K562 (cell line): ENCODE data around the gene PDLIM7. TPM values are rescaled to one million over a fixed set of nuclear protein-coding genes. Genes with fewer than 3 reads are reported as not detected.
A peak's percentile ranks its signal among the peaks of the same experiment; 100 is the strongest.

Experiments used
- CREB1 ChIP-seq, 2 experiments: sonication (generic) in 1 of 2; formaldehyde crosslinking in 1 of 2; IDR thresholded peaks; 2 replicates each; pipeline versions ENCODE4 v1.6.1 to v1.8.0; 2012 to 2022; ENCODE audit warnings: inconsistent platforms in 1 of 2, mild to moderate bottlenecking in 1 of 2, missing genetic modification reagents in 1 of 2, moderate library complexity in 1 of 2
- CREM ChIP-seq: IDR thresholded peaks from 2 replicates; pipeline ENCODE4 v1.6.1; 2014; ENCODE audit warnings: antibody characterized with exemption, low read depth
- CXXC5 ChIP-seq: fragments of 250-450 bp; sonication (Bioruptor Pico); IDR thresholded peaks from 2 replicates; pipeline ENCODE4 v1.8.0; 2022; ENCODE audit warnings: inconsistent platforms, mild to moderate bottlenecking, moderate library complexity
- EGR1 ChIP-seq: fragments of 450-650 bp; conservative IDR thresholded peaks from 2 replicates; pipeline ENCODE4 v1.6.1; 2017; ENCODE audit warnings: mild to moderate bottlenecking
- ELF4 ChIP-seq: fragments of 450-650 bp; formaldehyde crosslinking; IDR thresholded peaks from 2 replicates; pipeline ENCODE4 v1.4.0; 2022; ENCODE audit warnings: missing genetic modification characterization
- ETV5 ChIP-seq: sonication (generic); formaldehyde crosslinking; IDR thresholded peaks from 2 replicates; pipeline ENCODE4 v1.4.0; 2020; ENCODE audit warnings: low read depth, mild to moderate bottlenecking, missing genetic modification reagents
- HCFC1 ChIP-seq: IDR thresholded peaks from 2 replicates; pipeline ENCODE4 v1.6.1; 2012; ENCODE audit warnings: low read depth, low read length, improper control_type of control experiment
- IRF2 ChIP-seq: sonication (generic); formaldehyde crosslinking; IDR thresholded peaks from 2 replicates; pipeline ENCODE4 v1.8.1; 2022; ENCODE audit warnings: mild to moderate bottlenecking, missing genetic modification reagents
- KAT2B ChIP-seq: IDR thresholded peaks from one replicate; pipeline ENCODE4 v1.6.1; 2012; ENCODE audit warnings: low read depth, mild to moderate bottlenecking, control low read depth, inconsistent platforms, low read length, moderate library complexity
- PHF8 ChIP-seq: fragments of 200-600 bp; sonication (generic); IDR thresholded peaks from 2 replicates; pipeline ENCODE4 v1.6.1; 2012; ENCODE audit warnings: mixed run types, mild to moderate bottlenecking, inconsistent platforms, low read length, moderate library complexity, borderline replicate concordance
- RAD51 ChIP-seq: fragments of 450-650 bp; IDR thresholded peaks from 2 replicates; pipeline ENCODE4 v1.7.1; 2016; ENCODE audit warnings: low read depth, mild to moderate bottlenecking, borderline replicate concordance
- RBM14 ChIP-seq: fragments of 200-400 bp; formaldehyde crosslinking; IDR thresholded peaks from 2 replicates; pipeline ENCODE4 v1.6.1; 2018; ENCODE audit warnings: low read depth, mild to moderate bottlenecking, low read length, moderate library complexity, borderline replicate concordance; ENCODE audit not compliant: insufficient read depth
- RHOXF2B ChIP-seq: fragments of 250-450 bp; sonication (Bioruptor Pico); conservative IDR thresholded peaks from 2 replicates; pipeline ENCODE4 v1.5.1; 2021
- SAFB ChIP-seq: fragments of 200-400 bp; formaldehyde crosslinking; IDR thresholded peaks from 2 replicates; pipeline ENCODE4 v1.6.1; 2017; ENCODE audit warnings: low read depth, low read length, borderline replicate concordance
- SIN3A ChIP-seq, 2 experiments: fragments of 150-350 bp in 1 of 2; IDR thresholded peaks; 2 replicates each; pipeline ENCODE4 v1.6.1; 2011 to 2016; ENCODE audit warnings: borderline replicate concordance in 2 of 2, low read depth in 2 of 2, low read length in 2 of 2, mild to moderate bottlenecking in 2 of 2, moderate library complexity in 2 of 2; ENCODE audit not compliant: control insufficient read depth in 1 of 2
- ZNF431 ChIP-seq: sonication (generic); formaldehyde crosslinking; IDR thresholded peaks from 2 replicates; pipeline ENCODE4 v1.8.0; 2022; ENCODE audit warnings: mild to moderate bottlenecking, missing genetic modification reagents
- polyA plus RNA-seq, 8 experiments: library from polyadenylated mRNA; depleted of rRNA in 4 of 8; stranded (reverse) in 5 of 8; unstranded in 3 of 8; fragments of >200 nt; fragmentation: Nextera tagmentation in 2 of 8; fragmentation: Illumina TruSeq in 1 of 8; extraction: Ambion mirVana in 2 of 8; extraction: Trizol in 1 of 8; gene quantifications; 2 replicates each; pipeline versions ENCODE4 v1.2.1 to v1.2.3, GENCODE V29; 2011 to 2014; ENCODE audit warnings: inconsistent platforms in 1 of 8, missing spikeins in 1 of 8
- total RNA-seq, 7 experiments: library from RNA; depleted of rRNA in 6 of 7; stranded (reverse); fragments of >200 nt in 6 of 7; fragmentation: Illumina TruSeq in 2 of 7; extraction: Trizol in 2 of 7; gene quantifications; 2 replicates each; pipeline versions ENCODE4 v1.2.1 to v1.2.3, GENCODE V29; 2011 to 2021; ENCODE audit warnings: low replicate concordance in 1 of 7
- TF ChIP-seq, protein P1 (sequence below): fragments of 250-450 bp; sonication (Bioruptor Pico); IDR thresholded peaks from 2 replicates; pipeline ENCODE4 v1.8.0; 2022; ENCODE audit warnings: inconsistent platforms
- TF ChIP-seq, protein P2 (sequence below): fragments of 450-650 bp; IDR thresholded peaks from 2 replicates; pipeline ENCODE4 v1.6.1; 2017; ENCODE audit warnings: antibody characterized with exemption
- TF ChIP-seq, protein P3 (sequence below): fragments of 250-450 bp; sonication (Bioruptor Pico); IDR thresholded peaks from 2 replicates; pipeline ENCODE4 v1.8.0; 2021; ENCODE audit warnings: moderate library complexity, mild to moderate bottlenecking, inconsistent platforms
- TF ChIP-seq, protein P4 (sequence below), 2 experiments: fragments of 450-650 bp in 1 of 2; sonication (generic) in 1 of 2; formaldehyde crosslinking; conservative IDR thresholded peaks; 2 replicates each; pipeline versions ENCODE4 v1.4.0 to v1.8.1; 2020 to 2022; ENCODE audit warnings: mild to moderate bottlenecking in 1 of 2, missing genetic modification reagents in 1 of 2

PDLIM7 gene
- total and polyA plus RNA-seq, 9 of the 15 experiments (the other 6 are each of a cell fraction or from before 2014, with no cell fraction given) = 2.1 to 124 (median 32.6) TPM

DNA sequence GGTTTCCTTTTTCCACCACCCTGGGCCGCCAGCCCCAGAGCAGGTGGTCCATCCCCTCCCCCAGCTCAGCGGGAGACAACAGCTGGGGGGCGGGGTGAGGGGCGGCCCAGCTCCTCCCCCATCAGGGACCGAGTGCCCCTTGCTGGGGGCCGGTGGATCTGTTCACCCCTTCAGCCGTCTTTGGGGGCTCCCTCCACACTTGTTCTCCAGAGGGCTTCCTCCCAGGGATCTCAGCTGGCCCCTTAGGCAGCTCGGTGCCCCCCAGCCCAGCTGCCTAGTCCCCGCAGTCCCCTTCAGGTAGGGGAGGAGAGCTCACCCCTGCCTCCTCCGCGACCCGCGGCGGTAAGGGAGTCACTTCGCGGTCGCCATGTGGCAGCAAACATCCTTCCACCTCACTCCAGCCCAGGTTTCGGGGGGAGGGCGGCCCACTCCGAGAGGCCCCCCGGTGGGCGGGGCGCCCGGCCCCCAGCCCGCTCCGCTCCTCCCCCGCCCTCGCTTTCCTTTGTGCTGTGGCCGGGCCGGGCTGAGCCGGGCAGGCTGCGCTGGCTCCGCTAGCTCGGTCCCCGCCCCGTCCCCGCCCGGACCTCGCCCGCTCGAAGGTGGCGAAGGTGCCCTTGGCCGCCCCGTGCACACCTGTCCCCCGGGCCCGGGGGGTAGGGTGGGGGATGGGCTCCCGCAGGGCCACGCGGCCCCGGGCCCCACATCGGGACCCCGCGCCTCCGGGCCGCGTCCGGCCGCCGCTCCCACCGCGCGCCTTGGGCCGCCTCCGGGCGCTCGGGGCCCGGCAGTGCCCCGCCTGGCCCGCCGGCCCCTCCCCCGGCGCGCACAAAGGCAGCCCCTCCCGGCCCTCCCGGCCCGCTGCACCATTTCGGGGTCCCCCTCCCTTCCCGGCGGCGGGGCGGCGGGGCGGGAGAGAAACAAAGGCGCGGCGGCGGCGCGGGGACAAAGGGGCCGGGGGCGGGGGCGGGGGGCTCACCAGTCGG is 24.7 kb downstream of the PDLIM7 start (continued):
- TF ChIP-seq SAFB (no peak), RBM14 (no peak), EGR1 (peak; percentile 20; the same call in 1 of the 2 replicates), RHOXF2B (no peak), PHF8 (peak; percentile 34; the same call in 1 of the 2 replicates), IRF2 (no peak), CXXC5 (CRISPR knock-in tag) (no peak), CREM (no peak), RAD51 (no peak), ETV5 (CRISPR knock-in tag) (no peak), ZNF431 (CRISPR knock-in tag) (no peak), HCFC1 (no peak), KAT2B (no peak), SIN3A (IDR thresholded peaks at IDR 0.05; ENCODE audit: borderline replicate concordance in 2 of 2, control insufficient read depth in 1 of 2, low read depth in 2 of 2, low read length in 2 of 2) (0 out of 4 replicates have a peak, but pooled peaks have one; percentile 30 to 42), CREB1 (IDR thresholded peaks at IDR 0.05) (no peak), CREB1 (CRISPR knock-in tag; IDR thresholded peaks at IDR 0.05) (no peak), ELF4 (CRISPR knock-in tag) (no peak)
- TF ChIP-seq, protein P1, sequence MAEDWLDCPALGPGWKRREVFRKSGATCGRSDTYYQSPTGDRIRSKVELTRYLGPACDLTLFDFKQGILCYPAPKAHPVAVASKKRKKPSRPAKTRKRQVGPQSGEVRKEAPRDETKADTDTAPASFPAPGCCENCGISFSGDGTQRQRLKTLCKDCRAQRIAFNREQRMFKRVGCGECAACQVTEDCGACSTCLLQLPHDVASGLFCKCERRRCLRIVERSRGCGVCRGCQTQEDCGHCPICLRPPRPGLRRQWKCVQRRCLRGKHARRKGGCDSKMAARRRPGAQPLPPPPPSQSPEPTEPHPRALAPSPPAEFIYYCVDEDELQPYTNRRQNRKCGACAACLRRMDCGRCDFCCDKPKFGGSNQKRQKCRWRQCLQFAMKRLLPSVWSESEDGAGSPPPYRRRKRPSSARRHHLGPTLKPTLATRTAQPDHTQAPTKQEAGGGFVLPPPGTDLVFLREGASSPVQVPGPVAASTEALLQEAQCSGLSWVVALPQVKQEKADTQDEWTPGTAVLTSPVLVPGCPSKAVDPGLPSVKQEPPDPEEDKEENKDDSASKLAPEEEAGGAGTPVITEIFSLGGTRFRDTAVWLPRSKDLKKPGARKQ (CRISPR knock-in tag) = no peak
- TF ChIP-seq, protein P2, sequence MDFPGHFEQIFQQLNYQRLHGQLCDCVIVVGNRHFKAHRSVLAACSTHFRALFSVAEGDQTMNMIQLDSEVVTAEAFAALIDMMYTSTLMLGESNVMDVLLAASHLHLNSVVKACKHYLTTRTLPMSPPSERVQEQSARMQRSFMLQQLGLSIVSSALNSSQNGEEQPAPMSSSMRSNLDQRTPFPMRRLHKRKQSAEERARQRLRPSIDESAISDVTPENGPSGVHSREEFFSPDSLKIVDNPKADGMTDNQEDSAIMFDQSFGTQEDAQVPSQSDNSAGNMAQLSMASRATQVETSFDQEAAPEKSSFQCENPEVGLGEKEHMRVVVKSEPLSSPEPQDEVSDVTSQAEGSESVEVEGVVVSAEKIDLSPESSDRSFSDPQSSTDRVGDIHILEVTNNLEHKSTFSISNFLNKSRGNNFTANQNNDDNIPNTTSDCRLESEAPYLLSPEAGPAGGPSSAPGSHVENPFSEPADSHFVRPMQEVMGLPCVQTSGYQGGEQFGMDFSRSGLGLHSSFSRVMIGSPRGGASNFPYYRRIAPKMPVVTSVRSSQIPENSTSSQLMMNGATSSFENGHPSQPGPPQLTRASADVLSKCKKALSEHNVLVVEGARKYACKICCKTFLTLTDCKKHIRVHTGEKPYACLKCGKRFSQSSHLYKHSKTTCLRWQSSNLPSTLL = no peak
- TF ChIP-seq, protein P3, sequence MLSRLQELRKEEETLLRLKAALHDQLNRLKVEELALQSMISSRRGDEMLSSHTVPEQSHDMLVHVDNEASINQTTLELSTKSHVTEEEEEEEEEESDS (CRISPR knock-in tag) = no peak
- TF ChIP-seq, protein P4, sequence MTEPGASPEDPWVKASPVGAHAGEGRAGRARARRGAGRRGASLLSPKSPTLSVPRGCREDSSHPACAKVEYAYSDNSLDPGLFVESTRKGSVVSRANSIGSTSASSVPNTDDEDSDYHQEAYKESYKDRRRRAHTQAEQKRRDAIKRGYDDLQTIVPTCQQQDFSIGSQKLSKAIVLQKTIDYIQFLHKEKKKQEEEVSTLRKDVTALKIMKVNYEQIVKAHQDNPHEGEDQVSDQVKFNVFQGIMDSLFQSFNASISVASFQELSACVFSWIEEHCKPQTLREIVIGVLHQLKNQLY (CRISPR knock-in tag; conservative IDR thresholded peaks at IDR 0.05) = no peak
